Heart right ventricle (tissue), 16 donors: ENCODE data around the gene WSB2. TPM values are rescaled to one million over a fixed set of nuclear protein-coding genes. Genes with fewer than 3 reads are reported as not detected.

ENCODE experiments used
- ATAC-seq, 8 donors: fragments of 200-7000 bp; cut with Tn5 transposase; one replicate each; pipeline ENCODE4 v1.9.1; 2020; ENCODE audit warnings: mild to moderate bottlenecking in 8 of 8, moderate library complexity in 8 of 8, moderate number of reproducible peaks in 1 of 8
- DNase-seq, 2 donors: peaks; one replicate each; pipeline ENCODE4 v3.0.0-alpha.2; 2020
- H3K27ac ChIP-seq, 10 donors: fragments of 200-600 bp; sonication (generic) in 2 of 10; one replicate each; pipeline versions ENCODE4 v1.5.0 to v1.8.0; 2020 to 2022; ENCODE audit warnings: mild to moderate bottlenecking in 3 of 10
- H3K27me3 ChIP-seq, 7 donors: fragments of 200-600 bp; one replicate each; pipeline ENCODE4 v1.8.0; 2021 to 2022; ENCODE audit warnings: mild to moderate bottlenecking in 2 of 7
- H3K36me3 ChIP-seq, 9 donors: fragments of 200-600 bp; sonication (generic) in 1 of 9; one replicate each; pipeline versions ENCODE4 v1.5.0 to v1.8.0; 2020 to 2022; ENCODE audit warnings: mild to moderate bottlenecking in 2 of 9
- H3K4me1 ChIP-seq, 9 donors: fragments of 200-600 bp; sonication (generic) in 1 of 9; one replicate each; pipeline versions ENCODE4 v1.5.0 to v1.8.0; 2020 to 2022; ENCODE audit warnings: mild to moderate bottlenecking in 4 of 9
- H3K4me3 ChIP-seq, 10 donors: fragments of 200-600 bp; sonication (generic) in 2 of 10; one replicate each; pipeline versions ENCODE4 v1.5.0 to v1.8.0; 2020 to 2022; ENCODE audit warnings: mild to moderate bottlenecking in 7 of 10, moderate library complexity in 2 of 10
- H3K9me3 ChIP-seq, 11 donors: fragments of 200-600 bp in 10 of 11; sonication (generic) in 2 of 11; one replicate each; pipeline versions ENCODE4 v1.5.0 to v1.8.0; 2013 to 2022; ENCODE audit warnings: mild to moderate bottlenecking in 2 of 11, control low read depth in 1 of 11, moderate library complexity in 1 of 11
- WGBS, 2 donors: extraction: QIAGEN DNeasy Blood & Tissue Kit; methylation state at CpG; one replicate each; pipeline ENCODE4 v1.1.7; 2013; ENCODE audit warnings: inconsistent platforms in 1 of 2; 5-methylcytosine and 5-hydroxymethylcytosine counted together
- intact Hi-C, 10 donors: fragments of 100-400 bp; cut with DNase I; formaldehyde crosslinking; loops; one replicate each; pipeline versions ENCODE4 v1.11.1 to v1.14.2; 2022
- polyA plus RNA-seq, 2 donors: library from polyadenylated mRNA; stranded (reverse); fragments of 200-250 nt; gene quantifications; one replicate each; pipeline ENCODE4 v1.2.3, GENCODE V29; 2013
- total RNA-seq, 10 donors: library from RNA; stranded (reverse); fragmentation: NEBNext Ultra II Directional in 3 of 10; extraction: Animal tissue kit (Norgen Biotek cat#: 25700) in 3 of 10; gene quantifications; one replicate each; pipeline versions ENCODE4 v1.2.1 to v1.2.4, GENCODE V29; 2021 to 2023
- TF ChIP-seq, protein P1 (sequence below), 9 donors: fragments of 200-600 bp; sonication (generic) in 2 of 9; IDR thresholded peaks; one replicate each; pipeline versions ENCODE4 v1.5.0 to v1.8.0; 2021 to 2022; ENCODE audit warnings: antibody characterized with exemption in 9 of 9, mild to moderate bottlenecking in 5 of 9, moderate library complexity in 1 of 9
- donor health status: Arrhythmogenic right ventricular cardiomyopathy.
- donor health status: ischemic (EF 13 %, LVEDD 7.1; RV severe dilation, severe dysfunction).
- donor health status: healthy with polysubstance abuse.
- donor health status: DM: no; HTN: yes; CAD: no.
- donor health status: DM: no; HTN: no; CAD: no.
- donor health status: ischemic (EF 25% LVEDD 6.9; RV normal size, moderate dysfunction).
- donor health status: ischemic (EF 25% LVEDD 5.7; RV mildly dilated, moderate dysfunction).
- donor health status: healthy.
- donor health status: DM: yes; HTN: yes; CAD: no.
- donor health status: Ischemic cardiomyopathy.
- donor health status: ischemic (EF 35%, LVEDD 5.7; RV mildly dilated, moderate dysfunction).
- donor health status: nonischemic (EF 11% LVEDD 7.7; RV severe dilation, severe dysfunction).
- donor health status: DM: yes; HTN: yes; CAD: no.
- donor health status: PGD.
- donor health status: ischemic (EF 29% LVEDD 5.4; RV normal size, mild dysfunction).
- donor health status: nonischemic (EF 23%, LVEDD 6.1; RV moderate dilation, normal function).

WSB2 gene
- total and polyA plus RNA-seq, 12 donors: 52.2 to 125 (median 97.3) TPM

DNA sequence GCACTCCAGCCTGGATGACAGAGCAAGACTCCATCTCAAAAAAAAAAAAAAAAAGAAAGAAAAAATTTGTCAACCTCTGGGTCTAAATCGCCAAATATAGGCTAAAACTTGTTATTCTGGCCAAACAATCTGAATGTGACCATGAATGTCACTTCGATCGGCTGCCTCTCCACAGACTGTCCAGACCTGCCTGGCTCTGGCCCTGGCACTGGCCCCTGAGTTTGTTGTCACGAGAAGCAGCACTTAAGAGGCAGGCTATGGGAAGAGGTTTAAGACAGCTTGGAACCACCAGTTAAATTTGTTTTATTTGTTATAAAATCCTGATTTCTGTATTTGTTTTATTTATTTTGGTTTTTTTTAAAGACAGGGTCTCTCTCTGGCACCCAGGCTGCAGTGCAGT, 14.5 kb downstream of the WSB2 start:
- peaks cover 0 to 100% (median 40%) of the 10 kb centered on the region in 9 donors for H3K36me3 ChIP-seq
- ATAC-seq (peak in 5 of 8 donors; percentile 39 to 66 (median 62)), DNase-seq (peak in 1 of 2 donors; percentile 20)
- no peaks in the 10 kb centered on the region for H3K9me3 ChIP-seq
- intact Hi-C loops: loop anchor here in 1 of 10 donors (10.0 kb wide), 1 partner anchor 328 kb away; the partner anchor contains the start of genes SUDS3 and TAOK3
- H3K27me3 ChIP-seq: no peaks in the 10 kb centered on the region
- 67 to 69% methylated on average over 4 of the region's 4 CpGs for WGBS, 2 donors
- H3K27ac ChIP-seq: peak overlapping the region in 3 of 10 donors; percentile 16 to 43 (median 43)
- H3K4me1 ChIP-seq: peaks cover 0 to 32% (median 3%) of the 10 kb centered on the region in 9 donors
- H3K4me3 ChIP-seq: no peak overlapping the region
- TF ChIP-seq, protein P1, sequence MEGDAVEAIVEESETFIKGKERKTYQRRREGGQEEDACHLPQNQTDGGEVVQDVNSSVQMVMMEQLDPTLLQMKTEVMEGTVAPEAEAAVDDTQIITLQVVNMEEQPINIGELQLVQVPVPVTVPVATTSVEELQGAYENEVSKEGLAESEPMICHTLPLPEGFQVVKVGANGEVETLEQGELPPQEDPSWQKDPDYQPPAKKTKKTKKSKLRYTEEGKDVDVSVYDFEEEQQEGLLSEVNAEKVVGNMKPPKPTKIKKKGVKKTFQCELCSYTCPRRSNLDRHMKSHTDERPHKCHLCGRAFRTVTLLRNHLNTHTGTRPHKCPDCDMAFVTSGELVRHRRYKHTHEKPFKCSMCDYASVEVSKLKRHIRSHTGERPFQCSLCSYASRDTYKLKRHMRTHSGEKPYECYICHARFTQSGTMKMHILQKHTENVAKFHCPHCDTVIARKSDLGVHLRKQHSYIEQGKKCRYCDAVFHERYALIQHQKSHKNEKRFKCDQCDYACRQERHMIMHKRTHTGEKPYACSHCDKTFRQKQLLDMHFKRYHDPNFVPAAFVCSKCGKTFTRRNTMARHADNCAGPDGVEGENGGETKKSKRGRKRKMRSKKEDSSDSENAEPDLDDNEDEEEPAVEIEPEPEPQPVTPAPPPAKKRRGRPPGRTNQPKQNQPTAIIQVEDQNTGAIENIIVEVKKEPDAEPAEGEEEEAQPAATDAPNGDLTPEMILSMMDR (IDR thresholded peaks at IDR 0.05): no peak

DNA sequence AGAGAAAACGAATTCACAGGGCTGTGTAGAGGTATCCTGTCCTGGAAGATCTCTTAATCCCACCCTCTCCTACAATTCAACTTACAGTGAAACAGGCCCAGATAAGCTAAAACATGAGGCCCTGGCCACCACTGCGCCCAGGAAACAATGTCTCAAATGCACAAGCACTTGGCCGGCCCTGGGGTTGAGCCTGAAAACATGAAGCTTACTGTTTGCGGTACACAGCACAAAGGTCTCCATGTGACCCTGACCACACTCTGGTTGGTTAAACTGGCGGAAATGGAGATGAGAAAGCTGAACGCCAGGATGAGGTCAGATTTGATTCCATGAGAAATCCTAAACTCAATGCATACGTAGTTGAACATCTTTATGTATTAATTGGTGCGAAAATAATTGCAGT, 16.4 kb downstream of the WSB2 start:
- H3K27me3 ChIP-seq: no peaks in the 10 kb centered on the region
- H3K9me3 ChIP-seq: no peaks in the 10 kb centered on the region
- H3K4me3 ChIP-seq: no peak overlapping the region
- H3K4me1 ChIP-seq: peaks cover 0 to 26% (median 0%) of the 10 kb centered on the region in 9 donors
- TF ChIP-seq, protein P1 (IDR thresholded peaks at IDR 0.05): no peak
- H3K27ac ChIP-seq: no peak overlapping the region
- 94 to 96% methylated on average over 8 of the region's 8 CpGs for WGBS, 2 donors
- DNase-seq: no peak
- no peak for ATAC-seq
- intact Hi-C loops: loop anchor here in 1 of 10 donors (10.0 kb wide), 1 partner anchor 330 kb away; the partner anchor contains the start of genes SUDS3 and TAOK3
- H3K36me3 ChIP-seq: peaks cover 0 to 100% (median 38%) of the 10 kb centered on the region in 9 donors

DNA sequence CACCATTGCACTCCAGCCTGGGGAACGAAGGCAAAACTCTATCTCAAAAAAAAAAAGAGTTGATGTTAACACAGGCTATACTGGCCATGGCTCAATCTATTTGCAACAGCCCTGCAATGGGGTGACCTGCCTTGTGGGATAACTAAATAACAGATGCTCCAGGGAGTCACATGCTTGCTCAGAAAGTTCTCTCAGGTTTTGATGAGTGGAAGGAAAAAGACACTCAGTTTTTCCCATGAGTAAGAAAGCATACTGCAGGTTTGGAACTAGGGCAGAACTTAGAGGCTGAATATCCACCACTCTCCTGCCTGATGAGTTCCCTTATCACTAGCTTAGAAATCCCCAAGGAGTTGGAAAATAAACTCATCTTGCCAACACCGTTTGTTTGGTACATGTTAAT, 16.9 kb downstream of the WSB2 start:
- Histone ChIP-seq H3K4me1 (peaks cover 0 to 26% (median 0%) of the 10 kb centered on the region in 9 donors), H3K9me3 (no peaks in the 10 kb centered on the region), H3K27me3 (no peaks in the 10 kb centered on the region), H3K4me3 (no peak overlapping the region), H3K36me3 (peaks cover 0 to 100% (median 44%) of the 10 kb centered on the region in 9 donors), H3K27ac (no peak overlapping the region)
- DNase-seq (no peak), ATAC-seq (no peak)
- TF ChIP-seq, protein P1 (IDR thresholded peaks at IDR 0.05): no peak
- intact Hi-C loops: loop anchor here in 1 of 10 donors (10.0 kb wide), 1 partner anchor 331 kb away; the partner anchor contains the start of genes SUDS3 and TAOK3
- WGBS, 2 donors: 69 to 75% methylated on average over 2 of the region's 2 CpGs

DNA sequence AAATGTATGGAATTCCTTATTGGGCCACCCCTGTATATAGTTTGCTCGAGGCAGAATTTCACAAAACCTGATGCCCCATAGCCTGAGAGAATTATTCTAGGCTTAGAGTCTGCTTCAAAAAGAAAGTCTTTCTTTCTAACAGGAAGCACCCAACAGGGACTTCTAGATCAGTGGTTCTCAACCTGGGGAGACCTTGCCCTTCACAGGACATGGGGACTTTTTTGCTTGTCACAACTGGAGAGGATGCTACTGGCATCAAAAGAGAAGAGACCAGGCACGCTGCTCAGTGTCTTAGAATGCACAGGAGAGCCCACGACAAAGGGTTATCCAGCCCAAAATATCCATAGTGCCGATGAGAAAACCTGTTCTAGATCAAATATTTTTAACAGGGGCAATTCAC, 18.9 kb downstream of the WSB2 start:
- TF ChIP-seq, protein P1 (IDR thresholded peaks at IDR 0.05): no peak
- ATAC-seq (no peak), DNase-seq (no peak)
- no peak overlapping the region for H3K27ac ChIP-seq
- H3K36me3 ChIP-seq: peaks cover 0 to 100% (median 63%) of the 10 kb centered on the region in 9 donors
- H3K9me3 ChIP-seq: no peaks in the 10 kb centered on the region
- no peak overlapping the region for H3K4me3 ChIP-seq
- 96 to 98% methylated on average over 4 of the region's 4 CpGs for WGBS, 2 donors
- peaks cover 0 to 20% (median 0%) of the 10 kb centered on the region in 9 donors for H3K4me1 ChIP-seq
- intact Hi-C loops: loop anchor here in 1 of 10 donors (10.0 kb wide), 1 partner anchor 333 kb away; the partner anchor contains the start of genes SUDS3 and TAOK3
- H3K27me3 ChIP-seq: no peaks in the 10 kb centered on the region
